H1 (cell line): Measurements from ENCODE around the gene RAG2. TPM values are rescaled to one million over a fixed set of nuclear protein-coding genes. Genes with fewer than 3 reads are reported as not detected.

Source experiments
- CTCF ChIA-PET: fragments of 300-600 bp; sonication (Branson Sonifier 250); formaldehyde crosslinking; loops from one replicate; lab custom pipeline; 2021; ENCODE audit not compliant: partially characterized antibody; lab: Charles Lee
- POLR2A ChIA-PET: fragments of 300-600 bp; sonication (Branson Sonifier 250); formaldehyde crosslinking; loops from one replicate; lab custom pipeline; 2021; ENCODE audit warnings: inconsistent platforms; ENCODE audit not compliant: partially characterized antibody; lab: Charles Lee
- DNase-seq, 2 experiments: peaks; one replicate each; pipeline versions ENCODE4 v3.0.0 to v3.0.0-alpha.2; 2010 to 2022; ENCODE audit warnings: low spot score in 2 of 2, low read depth in 1 of 2, mixed read lengths in 1 of 2
- FAIRE-seq: peaks from 2 replicates; lab custom pipeline; 2011; peaks lifted over from hg19 to GRCh38; lab: Jason Lieb, UNC
- H2AFZ ChIP-seq: 2 replicates; pipeline ENCODE4 v1.8.1; 2012; ENCODE audit warnings: low read length, inconsistent platforms
- H2AK5ac ChIP-seq: 2 replicates; pipeline ENCODE4 v1.6.1; 2013; ENCODE audit warnings: low read depth, low read length
- H2BK120ac ChIP-seq: replicated peaks from 2 replicates; pipeline ENCODE3; 2013; ENCODE audit warnings: low read depth, low read length, inconsistent platforms
- H2BK12ac ChIP-seq: 2 replicates; pipeline ENCODE4 v1.6.1; 2013; ENCODE audit warnings: low read depth, low read length
- H2BK15ac ChIP-seq: 2 replicates; pipeline ENCODE4 v1.6.1; 2013; ENCODE audit warnings: low read length
- H2BK20ac ChIP-seq: 2 replicates; pipeline ENCODE4 v1.6.1; 2013; ENCODE audit warnings: low read length
- H2BK5ac ChIP-seq: 2 replicates; pipeline ENCODE4 v1.6.1; 2013; ENCODE audit warnings: low read depth, low read length
- H3K14ac ChIP-seq: 2 replicates; pipeline ENCODE4 v1.6.1; 2013; ENCODE audit warnings: inconsistent platforms; ENCODE audit not compliant: insufficient read length
- H3K18ac ChIP-seq: 2 replicates; pipeline ENCODE4 v1.6.1; 2013; ENCODE audit warnings: low read length; ENCODE audit errors: extremely low read depth
- H3K23ac ChIP-seq: 2 replicates; pipeline ENCODE4 v1.6.1; 2013; ENCODE audit warnings: inconsistent platforms; ENCODE audit not compliant: insufficient read length
- H3K23me2 ChIP-seq: 2 replicates; pipeline ENCODE4 v1.6.1; 2013; ENCODE audit warnings: low read depth, low read length
- H3K27ac ChIP-seq: 2 replicates; pipeline ENCODE4 v1.6.1; 2011; ENCODE audit warnings: low read depth, low read length, inconsistent platforms
- H3K27me3 ChIP-seq, 4 experiments: replicated peaks in 1 of 4; 1 replicate in 1 of 4; 2 replicates in 3 of 4; pipeline versions ENCODE4 v1.6.1 to v1.8.1; 2011 to 2013; ENCODE audit warnings: low read length in 3 of 4, mild to moderate bottlenecking in 3 of 4, inconsistent platforms in 2 of 4, mixed read lengths in 2 of 4, moderate library complexity in 1 of 4; ENCODE audit not compliant: control insufficient read depth in 3 of 4, insufficient read depth in 3 of 4; ENCODE audit errors: extremely low read depth in 1 of 4
- H3K36me3 ChIP-seq, 4 experiments: 2 replicates each; pipeline versions ENCODE4 v1.6.1 to v1.8.1; 2011 to 2013; ENCODE audit warnings: mild to moderate bottlenecking in 4 of 4, low read length in 3 of 4, moderate library complexity in 2 of 4, control low read depth in 1 of 4, inconsistent platforms in 1 of 4; ENCODE audit not compliant: insufficient read depth in 4 of 4, control insufficient read depth in 2 of 4
- H3K4ac ChIP-seq: replicated peaks from 2 replicates; pipeline ENCODE3; 2013; ENCODE audit warnings: low read length, low read depth, mixed read lengths, inconsistent platforms; ENCODE audit not compliant: insufficient read length
- H3K4me1 ChIP-seq, 4 experiments: replicated peaks in 1 of 4; 1 replicate in 1 of 4; 2 replicates in 3 of 4; pipeline versions ENCODE4 v1.6.1 to v1.8.1; 2011 to 2013; ENCODE audit warnings: low read length in 3 of 4, inconsistent platforms in 2 of 4, mixed read lengths in 1 of 4; ENCODE audit not compliant: insufficient read depth in 4 of 4, control insufficient read depth in 3 of 4
- H3K4me2 ChIP-seq, 2 experiments: 2 replicates each; pipeline versions ENCODE4 v1.6.1 to v1.8.1; 2011 to 2013; ENCODE audit warnings: low read depth in 2 of 2, low read length in 2 of 2, control low read depth in 1 of 2, inconsistent platforms in 1 of 2, mild to moderate bottlenecking in 1 of 2; ENCODE audit not compliant: insufficient read depth in 1 of 2
- H3K4me3 ChIP-seq, 4 experiments: fragments of 200-600, 300-600 bp in 1 of 4; sonication (generic), shearing (Covaris generic), sonication (Bioruptor Twin) in 1 of 4; 2 replicates each; pipeline versions ENCODE4 v1.5.1 to v1.8.1; 2011 to 2016; ENCODE audit warnings: low read length in 4 of 4, low read depth in 3 of 4, control low read depth in 2 of 4, inconsistent platforms in 2 of 4, mild to moderate bottlenecking in 2 of 4, mixed read lengths in 1 of 4, moderate library complexity in 1 of 4; ENCODE audit not compliant: insufficient read depth in 2 of 4; ENCODE audit errors: extremely low read depth in 1 of 4
- H3K56ac ChIP-seq: replicated peaks from 2 replicates; pipeline ENCODE3; 2013; ENCODE audit warnings: low read depth, mild to moderate bottlenecking, mixed read lengths, low read length, inconsistent platforms; ENCODE audit not compliant: insufficient read length
- H3K79me1 ChIP-seq: 2 replicates; pipeline ENCODE4 v1.6.1; 2013; ENCODE audit warnings: low read depth, low read length, control low read depth
- H3K79me2 ChIP-seq, 2 experiments: 2 replicates each; pipeline versions ENCODE4 v1.6.1 to v1.8.1; 2012 to 2013; ENCODE audit warnings: low read length in 2 of 2, mild to moderate bottlenecking in 2 of 2, inconsistent platforms in 1 of 2; ENCODE audit not compliant: insufficient read depth in 2 of 2, control insufficient read depth in 1 of 2
- H3K9ac ChIP-seq, 4 experiments: replicated peaks in 1 of 4; 1 replicate in 1 of 4; 2 replicates in 3 of 4; pipeline versions ENCODE4 v1.6.1 to v1.8.1; 2011 to 2013; ENCODE audit warnings: low read depth in 3 of 4, low read length in 3 of 4, control low read depth in 2 of 4, mild to moderate bottlenecking in 2 of 4, moderate library complexity in 2 of 4, inconsistent platforms in 1 of 4; ENCODE audit errors: extremely low read depth in 1 of 4
- H3K9me3 ChIP-seq, 2 experiments: 2 replicates each; pipeline versions ENCODE4 v1.6.1 to v1.8.1; 2012 to 2013; ENCODE audit warnings: mild to moderate bottlenecking in 2 of 2, moderate library complexity in 2 of 2, control low read depth in 1 of 2, inconsistent platforms in 1 of 2, low read depth in 1 of 2, low read length in 1 of 2, mixed read lengths in 1 of 2; ENCODE audit not compliant: insufficient read depth in 2 of 2
- H4K20me1 ChIP-seq, 2 experiments: replicated peaks in 1 of 2; 2 replicates each; pipeline versions ENCODE3 to v1.8.1; 2011 to 2013; ENCODE audit warnings: inconsistent platforms in 2 of 2, low read length in 2 of 2, mild to moderate bottlenecking in 1 of 2; ENCODE audit not compliant: insufficient read depth in 2 of 2, control insufficient read depth in 1 of 2
- H4K5ac ChIP-seq: 2 replicates; pipeline ENCODE4 v1.6.1; 2013; ENCODE audit warnings: low read length, low read depth, mixed read lengths, inconsistent platforms; ENCODE audit not compliant: insufficient read length
- H4K8ac ChIP-seq: 2 replicates; pipeline ENCODE4 v1.8.0; 2013; ENCODE audit warnings: mild to moderate bottlenecking, moderate library complexity, low read length, inconsistent platforms; ENCODE audit not compliant: insufficient read depth; ENCODE audit errors: extremely low read depth
- H4K91ac ChIP-seq: replicated peaks from 2 replicates; pipeline ENCODE3; 2013; ENCODE audit warnings: low read length, mixed read lengths, inconsistent platforms; ENCODE audit not compliant: insufficient read length
- CEBPB ChIP-seq: IDR thresholded peaks from 2 replicates; pipeline ENCODE4 v1.6.1; 2012; ENCODE audit warnings: low read depth, low read length
- HDAC6 ChIP-seq: IDR thresholded peaks from one replicate; pipeline ENCODE4 v1.7.1; 2012; ENCODE audit warnings: low read depth, mild to moderate bottlenecking, inconsistent platforms, low read length, moderate library complexity
- KDM4A ChIP-seq: IDR thresholded peaks from one replicate; pipeline ENCODE4 v1.7.1; 2012; ENCODE audit warnings: low read depth, mild to moderate bottlenecking, moderate library complexity, low read length, inconsistent platforms; ENCODE audit not compliant: severe bottlenecking
- POLR2AphosphoS5 ChIP-seq: IDR thresholded peaks from 2 replicates; pipeline ENCODE4 v1.6.1; 2011; ENCODE audit warnings: low read depth, low read length
- POU5F1 ChIP-seq: IDR thresholded peaks from 2 replicates; pipeline ENCODE4 v1.6.1; 2011; ENCODE audit warnings: low read depth, mild to moderate bottlenecking, low read length, moderate library complexity
- SRF ChIP-seq: IDR thresholded peaks from 2 replicates; pipeline ENCODE4 v1.6.1; 2011; ENCODE audit warnings: mild to moderate bottlenecking, low read depth, low read length, moderate library complexity
- TAF1 ChIP-seq: IDR thresholded peaks from 2 replicates; pipeline ENCODE4 v1.6.1; 2011; ENCODE audit warnings: mild to moderate bottlenecking, low read depth, low read length
- TBP ChIP-seq: IDR thresholded peaks from 2 replicates; pipeline ENCODE4 v1.6.1; 2011; ENCODE audit warnings: low read depth, low read length, improper control_type of control experiment
- WGBS, 2 experiments: shearing (Covaris generic) in 1 of 2; methylation state at CpG; one replicate each; pipeline versions ENCODE4 v1.1.6 to v1.1.7; 2013 to 2015; ENCODE audit warnings: low lambda C conversion rate in 2 of 2, mixed read lengths in 2 of 2, inconsistent platforms in 1 of 2, low coverage in 1 of 2, missing lambda C conversion rate in 1 of 2; ENCODE audit not compliant: insufficient replicate concordance in 2 of 2, insufficient coverage in 1 of 2, insufficient read length in 1 of 2; ENCODE audit errors: extremely low coverage in 1 of 2, missing lambda C conversion rate in 1 of 2; 5-methylcytosine and 5-hydroxymethylcytosine counted together
- polyA plus RNA-seq, 7 experiments: library from polyadenylated mRNA; depleted of rRNA in 3 of 7; stranded (reverse) in 5 of 7; unstranded in 2 of 7; fragments of >200 nt in 5 of 7; fragments of 200-250 nt in 2 of 7; gene quantifications; 1 replicate in 5 of 7; 2 replicates in 1 of 7; 4 replicates in 1 of 7; pipeline versions ENCODE4 v1.2.1 to v1.2.3, GENCODE V29; 2011 to 2013; ENCODE audit warnings: missing spikeins in 2 of 7, mixed read lengths in 2 of 7
- total RNA-seq: library from RNA; stranded (reverse); fragmentation: NEBNext Ultra II Directional; extraction: Animal tissue kit (Norgen Biotek cat#: 25700); gene quantifications from 2 replicates; pipeline ENCODE4 v1.2.1, GENCODE V29; 2021
- TF ChIP-seq, protein P1 (sequence below): IDR thresholded peaks from 2 replicates; pipeline ENCODE4 v1.6.1; 2012; ENCODE audit warnings: inconsistent platforms

Gene RAG2
- total and polyA plus RNA-seq, 2 of the 8 experiments (the other 6 are each of a cell fraction or from before 2014, with no cell fraction given), result not detected

- FAIRE-seq (no peak), DNase-seq (no peak)
- no peaks in the 10 kb centered on the region for H4K20me1 ChIP-seq
- H3K27me3 ChIP-seq, result no peaks in the 10 kb centered on the region
- H3K18ac ChIP-seq, result no peak overlapping the region
- no peak overlapping the region for H2BK120ac ChIP-seq
- H3K23me2 ChIP-seq, result no peaks in the 10 kb centered on the region
- no peak overlapping the region for H2BK15ac ChIP-seq
- no peaks in the 10 kb centered on the region for H3K79me2 ChIP-seq
- no peak overlapping the region for H3K4me3 ChIP-seq
- no peak overlapping the region for H4K5ac ChIP-seq
- CTCF ChIA-PET, result interaction anchor here (0.6 to 1.8 kb wide), 3 partner anchors 15 to 252 kb away, joined by 3 to 4 read pairs (median 3); no protein-coding TSS in a partner anchor
- no peak overlapping the region for H2AK5ac ChIP-seq
- POLR2A ChIA-PET, result no interaction called here
- no peak overlapping the region for H2AFZ ChIP-seq
- no peak overlapping the region for H3K4ac ChIP-seq
- no peak overlapping the region for H3K23ac ChIP-seq
- H3K4me2 ChIP-seq, result no peak overlapping the region
- no peaks in the 10 kb centered on the region for H3K36me3 ChIP-seq
- no peak overlapping the region for H3K27ac ChIP-seq
- WGBS, 2 experiments, result 92% methylated on average over 2 of the region's 2 CpGs; no CpG with 5 or more reads in 1 of the 2 experiments
- no peak overlapping the region for H4K91ac ChIP-seq
- H3K79me1 ChIP-seq, result no peaks in the 10 kb centered on the region
- no peak overlapping the region for H3K14ac ChIP-seq
- H2BK12ac ChIP-seq, result no peak overlapping the region
- H2BK5ac ChIP-seq, result no peak overlapping the region
- no peaks in the 10 kb centered on the region for H3K4me1 ChIP-seq
- H4K8ac ChIP-seq, result no peak overlapping the region
- no peak overlapping the region for H3K9ac ChIP-seq
- H3K9me3 ChIP-seq, result no peaks in the 10 kb centered on the region
- no peak overlapping the region for H3K56ac ChIP-seq
- no peak overlapping the region for H2BK20ac ChIP-seq
- TF ChIP-seq SRF (no peak), POU5F1 (no peak), KDM4A (no peak), TAF1 (no peak), HDAC6 (no peak), TBP (no peak), POLR2AphosphoS5 (no peak), CEBPB (no peak)
- TF ChIP-seq, protein P1, sequence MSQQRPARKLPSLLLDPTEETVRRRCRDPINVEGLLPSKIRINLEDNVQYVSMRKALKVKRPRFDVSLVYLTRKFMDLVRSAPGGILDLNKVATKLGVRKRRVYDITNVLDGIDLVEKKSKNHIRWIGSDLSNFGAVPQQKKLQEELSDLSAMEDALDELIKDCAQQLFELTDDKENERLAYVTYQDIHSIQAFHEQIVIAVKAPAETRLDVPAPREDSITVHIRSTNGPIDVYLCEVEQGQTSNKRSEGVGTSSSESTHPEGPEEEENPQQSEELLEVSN, result no peak
These were observed 40.5 kb upstream of the RAG2 start for GRCh38 chr11:36638556-36638955.
